Stomach (tissue), 9 donors: ENCODE measurements around the gene COL19A1. TPM values are rescaled to one million over a fixed set of nuclear protein-coding genes. Genes with fewer than 3 reads are reported as not detected.

ENCODE experiments used
- DNase-seq, 2 donors: peaks; one replicate each; pipeline versions ENCODE4 v3.0.0 to v3.0.0-alpha.2; 2013 to 2019
- H3K27ac ChIP-seq, 5 donors: fragments of 200-600 bp in 4 of 5; sonication (generic) in 4 of 5; one replicate each; pipeline ENCODE4 v1.5.1; 2013 to 2019; ENCODE audit warnings: mild to moderate bottlenecking in 1 of 5, moderate library complexity in 1 of 5
- H3K27me3 ChIP-seq, 3 donors: fragments of 200-600 bp; sonication (generic); one replicate each; pipeline ENCODE4 v1.5.1; 2017 to 2019; ENCODE audit warnings: mixed run types in 1 of 3
- H3K36me3 ChIP-seq, 4 donors: fragments of 200-600 bp; sonication (generic); 1 replicate in 3 of 4; 2 replicates in 1 of 4; pipeline ENCODE4 v1.5.1; 2016 to 2019
- H3K4me1 ChIP-seq, 4 donors: fragments of 200-600 bp; sonication (generic); one replicate each; pipeline ENCODE4 v1.5.1; 2016 to 2019
- H3K4me3 ChIP-seq, 4 donors: fragments of 200-600 bp; sonication (generic) in 3 of 4; one replicate each; pipeline ENCODE4 v1.5.1; 2016 to 2019; ENCODE audit warnings: mild to moderate bottlenecking in 1 of 4
- H3K9me3 ChIP-seq, 4 donors: fragments of 200-600 bp; sonication (generic); one replicate each; pipeline ENCODE4 v1.5.1; 2016 to 2019
- CTCF ChIP-seq, 7 experiments: fragments of 450-650 bp in 4 of 7; fragments of 200-600 bp in 3 of 7; sonication (generic) in 3 of 7; IDR thresholded peaks; one replicate each; pipeline ENCODE4 v1.5.1; 2016 to 2019; ENCODE audit warnings: antibody characterized with exemption in 7 of 7, control low read depth in 2 of 7, mild to moderate bottlenecking in 1 of 7
- EP300 ChIP-seq: sonication (generic); formaldehyde crosslinking; IDR thresholded peaks from one replicate; pipeline ENCODE4 v1.6.1; 2017; ENCODE audit warnings: antibody characterized with exemption
- POLR2A ChIP-seq, 4 donors: fragments of 450-650 bp; IDR thresholded peaks; one replicate each; pipeline ENCODE4 v1.6.1; 2016; ENCODE audit warnings: antibody characterized with exemption in 4 of 4, control low read depth in 2 of 4, mild to moderate bottlenecking in 1 of 4, moderate library complexity in 1 of 4
- POLR2AphosphoS5 ChIP-seq, 3 donors: sonication (generic); formaldehyde crosslinking; IDR thresholded peaks; one replicate each; pipeline ENCODE4 v1.6.1; 2016; ENCODE audit warnings: antibody characterized with exemption in 3 of 3
- WGBS, 5 donors: extraction: QIAGEN DNeasy Blood & Tissue Kit in 3 of 5; methylation state at CpG; one replicate each; pipeline versions ENCODE4 v1.1.5 to v1.1.7; 2013 to 2018; 5-methylcytosine and 5-hydroxymethylcytosine counted together
- intact Hi-C: fragments of 100-400 bp; cut with DNase I; formaldehyde crosslinking; loops from one replicate; pipeline ENCODE4 v1.15.1; 2023; ENCODE audit warnings: low total_unique reads
- polyA plus RNA-seq, 3 donors: library from polyadenylated mRNA; stranded (reverse); fragments of 200-250 nt; gene quantifications; one replicate each; pipeline ENCODE4 v1.2.3, GENCODE V29; 2013
- total RNA-seq, 5 donors: library from RNA; depleted of rRNA; stranded (reverse); fragments of >200 nt; gene quantifications; one replicate each; pipeline versions ENCODE4 v1.1.0 to v1.2.3, GENCODE V29; 2014 to 2016
- donor health status: healthy with polysubstance abuse.
- donor health status: Bipolar disorder and iron deficiency.
- donor health status: healthy.

COL19A1 gene
- total and polyA plus RNA-seq, 8 donors = 0.13 to 13.4 (median 2.5) TPM; not detected in 3

- H3K9me3 ChIP-seq = no peaks in the 10 kb centered on the region
- H3K27ac ChIP-seq = no peak overlapping the region
- no peak for TF ChIP-seq POLR2AphosphoS5 (IDR thresholded peaks at IDR 0.05)
- TF ChIP-seq EP300 = no peak
- TF ChIP-seq CTCF (IDR thresholded peaks at IDR 0.05) = no peak
- no peak for TF ChIP-seq POLR2A (IDR thresholded peaks at IDR 0.05)
- H3K4me3 ChIP-seq = no peak overlapping the region
- WGBS, 5 donors = 71 to 83% (median 76%) methylated on average over 3 of the region's 3 CpGs
- no peaks in the 10 kb centered on the region for H3K36me3 ChIP-seq
- H3K4me1 ChIP-seq = no peaks in the 10 kb centered on the region
- H3K27me3 ChIP-seq = no peaks in the 10 kb centered on the region
- intact Hi-C loops = no loop called here
- DNase-seq = no peak
Observed at GRCh38 chr6:69984506-69984905, 118.2 kb downstream of the COL19A1 start.

- TF ChIP-seq POLR2AphosphoS5 (IDR thresholded peaks at IDR 0.05) = no peak
- TF ChIP-seq POLR2A (IDR thresholded peaks at IDR 0.05) = no peak
- no peak for TF ChIP-seq EP300
- TF ChIP-seq CTCF (IDR thresholded peaks at IDR 0.05) = no peak
- DNase-seq = no peak
- H3K9me3 ChIP-seq = no peaks in the 10 kb centered on the region
- intact Hi-C loops = no loop called here
- H3K4me3 ChIP-seq = no peak overlapping the region
- no peaks in the 10 kb centered on the region for H3K4me1 ChIP-seq
- no peaks in the 10 kb centered on the region for H3K27me3 ChIP-seq
- 79 to 92% (median 86%) methylated on average over 1 of the region's 1 CpG for WGBS, 5 donors
- H3K36me3 ChIP-seq = no peaks in the 10 kb centered on the region
- H3K27ac ChIP-seq = no peak overlapping the region
Observed at GRCh38 chr6:69985180-69985579, 118.8 kb downstream of the COL19A1 start.

- no peak for DNase-seq
- no peak overlapping the region for H3K27ac ChIP-seq
- no peaks in the 10 kb centered on the region for H3K4me1 ChIP-seq
- intact Hi-C loops = no loop called here
- no peak for TF ChIP-seq POLR2AphosphoS5 (IDR thresholded peaks at IDR 0.05)
- no peak for TF ChIP-seq POLR2A (IDR thresholded peaks at IDR 0.05)
- TF ChIP-seq EP300 = no peak
- TF ChIP-seq CTCF (IDR thresholded peaks at IDR 0.05) = no peak
- no peaks in the 10 kb centered on the region for H3K27me3 ChIP-seq
- no peak overlapping the region for H3K4me3 ChIP-seq
- 71 to 83% (median 73%) methylated on average over 2 of the region's 2 CpGs for WGBS, 5 donors
- H3K9me3 ChIP-seq = no peaks in the 10 kb centered on the region
- no peaks in the 10 kb centered on the region for H3K36me3 ChIP-seq
Observed at GRCh38 chr6:69987550-69987949, 121.2 kb downstream of the COL19A1 start.

- Histone ChIP-seq H3K36me3 (no peaks in the 10 kb centered on the region), H3K27ac (no peak overlapping the region), H3K9me3 (no peaks in the 10 kb centered on the region), H3K27me3 (no peaks in the 10 kb centered on the region), H3K4me1 (no peaks in the 10 kb centered on the region), H3K4me3 (no peak overlapping the region)
- WGBS, 5 donors = 62 to 72% (median 68%) methylated on average over 5 of the region's 5 CpGs
- no peak for TF ChIP-seq POLR2AphosphoS5 (IDR thresholded peaks at IDR 0.05)
- no peak for TF ChIP-seq CTCF (IDR thresholded peaks at IDR 0.05)
- TF ChIP-seq POLR2A (IDR thresholded peaks at IDR 0.05) = no peak
- TF ChIP-seq EP300 = no peak
- DNase-seq = no peak
- intact Hi-C loops = no loop called here
Observed at GRCh38 chr6:69988458-69989126, 122.2 kb downstream of the COL19A1 start.
